Measurements from ENCODE around the gene RBM42.

The RBM42 gene

GRCh38 chr19:35619290-35619923, 9.4 kb upstream of the RBM42 start:
- in situ Hi-C loops (cut with HindIII; ENCODE audit: low sequenced_read_pairs), result no loop called here

- in situ Hi-C loops (cut with HindIII; ENCODE audit: low sequenced_read_pairs), result no loop called here
Observed at GRCh38 chr19:35620001-35620400, 8.8 kb upstream of the RBM42 start.

GRCh38 chr19:35621708-35622107, 7.1 kb upstream of the RBM42 start:
- in situ Hi-C loops (cut with HindIII; ENCODE audit: low sequenced_read_pairs), result no loop called here

GRCh38 chr19:35622750-35623149, 6.1 kb upstream of the RBM42 start:
- in situ Hi-C loops (cut with HindIII; ENCODE audit: low sequenced_read_pairs), result no loop called here

GRCh38 chr19:35623327-35624010, 5.4 kb upstream of the RBM42 start:
- in situ Hi-C loops (cut with HindIII; ENCODE audit: low sequenced_read_pairs), result no loop called here

- in situ Hi-C loops (cut with HindIII; ENCODE audit: low sequenced_read_pairs), result no loop called here
Observed at GRCh38 chr19:35628264-35628564, 622 bp upstream of the RBM42 start.

GRCh38 chr19:35629332-35629633, 447 bp downstream of the RBM42 start:
- in situ Hi-C loops (cut with HindIII; ENCODE audit: low sequenced_read_pairs), result no loop called here

- in situ Hi-C loops (cut with HindIII; ENCODE audit: low sequenced_read_pairs), result no loop called here
Observed at GRCh38 chr19:35633727-35634440, 5.0 kb downstream of the RBM42 start.

- in situ Hi-C loops (cut with HindIII; ENCODE audit: low sequenced_read_pairs), result loop anchor here (5.0 kb wide), 1 partner anchor 89 kb away; the partner anchor contains the start of gene TMEM147
Observed at GRCh38 chr19:35636651-35637050, 7.8 kb downstream of the RBM42 start.

GRCh38 chr19:35637165-35637564, 8.3 kb downstream of the RBM42 start:
- in situ Hi-C loops (cut with HindIII; ENCODE audit: low sequenced_read_pairs), result loop anchor here (5.0 kb wide), 1 partner anchor 90 kb away; the partner anchor contains the start of gene TMEM147

- in situ Hi-C loops (cut with HindIII; ENCODE audit: low sequenced_read_pairs), result loop anchor here (5.0 kb wide), 1 partner anchor 92 kb away; the partner anchor contains the start of gene TMEM147
Observed at GRCh38 chr19:35639321-35639639, 10.4 kb downstream of the RBM42 start.

GRCh38 chr19:35639863-35640262, 11.0 kb downstream of the RBM42 start:
- in situ Hi-C loops (cut with HindIII; ENCODE audit: low sequenced_read_pairs), result loop anchor here (5.0 kb wide), 1 partner anchor 93 kb away; the partner anchor contains the start of gene TMEM147

GRCh38 chr19:35641515-35642151, 12.8 kb downstream of the RBM42 start, which contains the start of gene ETV2:
ETV2 (plus strand) TSS chr19:35641745; CDS start chr19:35642461, 716 bp downstream.
- in situ Hi-C loops (cut with HindIII; ENCODE audit: low sequenced_read_pairs), result no loop called here

GRCh38 chr19:35642312-35642711, 13.5 kb downstream of the RBM42 start:
- in situ Hi-C loops (cut with HindIII; ENCODE audit: low sequenced_read_pairs), result no loop called here

GRCh38 chr19:35642798-35643254, 14.0 kb downstream of the RBM42 start:
- in situ Hi-C loops (cut with HindIII; ENCODE audit: low sequenced_read_pairs), result no loop called here

- in situ Hi-C loops (cut with HindIII; ENCODE audit: low sequenced_read_pairs), result no loop called here
Observed at GRCh38 chr19:35643255-35644205, 14.7 kb downstream of the RBM42 start.

GRCh38 chr19:35644206-35644986, 15.6 kb downstream of the RBM42 start:
- in situ Hi-C loops (cut with HindIII; ENCODE audit: low sequenced_read_pairs), result no loop called here

- in situ Hi-C loops (cut with HindIII; ENCODE audit: low sequenced_read_pairs), result no loop called here
Observed at GRCh38 chr19:35644987-35645679, 16.3 kb downstream of the RBM42 start.
